ENCODE data around the gene SIPA1.

The SIPA1 gene

GRCh38 chr11:65699306-65699705, 61.4 kb downstream of the SIPA1 start:
- Histone ChIP-seq H3K27me3 (ENCODE audit: control insufficient read depth, insufficient read depth, low read length) (no peaks in the 10 kb centered on the region; the same call in 1 of the 2 replicates), H3K9ac (ENCODE audit: low read depth, low read length) (no peak overlapping the region), H3K4me1 (ENCODE audit: control insufficient read depth, insufficient read depth, low read length) (no peaks in the 10 kb centered on the region)

GRCh38 chr11:65700399-65700798, 62.5 kb downstream of the SIPA1 start:
- H3K36me3 ChIP-seq (ENCODE audit: control insufficient read depth, insufficient read depth, low read length): no peaks in the 10 kb centered on the region
- H3K27ac ChIP-seq (ENCODE audit: low read depth, low read length): no peak overlapping the region

More at GRCh38 chr11:65699306-65699705, 61.4 kb downstream of the SIPA1 start:
- H3K27ac ChIP-seq (ENCODE audit: low read depth, low read length): no peak overlapping the region
- no peaks in the 10 kb centered on the region; the same call in 1 of the 2 replicates for H3K9me3 ChIP-seq (ENCODE audit: control insufficient read depth, insufficient read depth, low read length)
- H3K4me3 ChIP-seq (ENCODE audit: low read depth, low read length): no peak overlapping the region
- H3K36me3 ChIP-seq (ENCODE audit: control insufficient read depth, insufficient read depth, low read length): no peaks in the 10 kb centered on the region

More at GRCh38 chr11:65700399-65700798, 62.5 kb downstream of the SIPA1 start:
- Histone ChIP-seq H3K4me1 (ENCODE audit: control insufficient read depth, insufficient read depth, low read length) (no peaks in the 10 kb centered on the region), H3K9ac (ENCODE audit: low read depth, low read length) (no peak overlapping the region), H3K9me3 (ENCODE audit: control insufficient read depth, insufficient read depth, low read length) (no peaks in the 10 kb centered on the region; the same call in 1 of the 2 replicates), H3K4me3 (ENCODE audit: low read depth, low read length) (no peak overlapping the region), H3K27me3 (ENCODE audit: control insufficient read depth, insufficient read depth, low read length) (no peaks in the 10 kb centered on the region; the same call in 1 of the 2 replicates)

Measured in HUES48 (cell line).